GM13976 (cell line): ENCODE results near the gene PIK3CD.

Source experiments
- DNase-seq: peaks from one replicate; pipeline ENCODE4 v3.0.0; 2012; ENCODE audit warnings: low spot score
- in situ Hi-C: fragments of 300-500 bp; cut with MboI; formaldehyde crosslinking; loops from one replicate; pipeline ENCODE4 v1.12.0; 2022; ENCODE audit warnings: low sequenced_read_pairs, mixed read lengths, inconsistent platforms; ENCODE audit not compliant: unreplicated experiment
- TF ChIP-seq, protein P1 (sequence below): IDR thresholded peaks from 2 replicates; pipeline ENCODE4 v1.5.1; 2012; ENCODE audit warnings: borderline replicate concordance, mild to moderate bottlenecking; ENCODE audit not compliant: insufficient read depth; ENCODE audit errors: extremely low read depth, missing control alignments, control extremely low read depth

PIK3CD gene

GRCh38 chr1:9714257-9714718 lies 62.8 kb downstream of the PIK3CD start:
- TF ChIP-seq, protein P1, sequence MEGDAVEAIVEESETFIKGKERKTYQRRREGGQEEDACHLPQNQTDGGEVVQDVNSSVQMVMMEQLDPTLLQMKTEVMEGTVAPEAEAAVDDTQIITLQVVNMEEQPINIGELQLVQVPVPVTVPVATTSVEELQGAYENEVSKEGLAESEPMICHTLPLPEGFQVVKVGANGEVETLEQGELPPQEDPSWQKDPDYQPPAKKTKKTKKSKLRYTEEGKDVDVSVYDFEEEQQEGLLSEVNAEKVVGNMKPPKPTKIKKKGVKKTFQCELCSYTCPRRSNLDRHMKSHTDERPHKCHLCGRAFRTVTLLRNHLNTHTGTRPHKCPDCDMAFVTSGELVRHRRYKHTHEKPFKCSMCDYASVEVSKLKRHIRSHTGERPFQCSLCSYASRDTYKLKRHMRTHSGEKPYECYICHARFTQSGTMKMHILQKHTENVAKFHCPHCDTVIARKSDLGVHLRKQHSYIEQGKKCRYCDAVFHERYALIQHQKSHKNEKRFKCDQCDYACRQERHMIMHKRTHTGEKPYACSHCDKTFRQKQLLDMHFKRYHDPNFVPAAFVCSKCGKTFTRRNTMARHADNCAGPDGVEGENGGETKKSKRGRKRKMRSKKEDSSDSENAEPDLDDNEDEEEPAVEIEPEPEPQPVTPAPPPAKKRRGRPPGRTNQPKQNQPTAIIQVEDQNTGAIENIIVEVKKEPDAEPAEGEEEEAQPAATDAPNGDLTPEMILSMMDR: no peak
- DNase-seq: no peak
- in situ Hi-C loops: no loop called here

GRCh38 chr1:9715536-9716226 lies 64.2 kb downstream of the PIK3CD start:
- no peak for DNase-seq
- TF ChIP-seq, protein P1: no peak
- in situ Hi-C loops: no loop called here

DNA sequence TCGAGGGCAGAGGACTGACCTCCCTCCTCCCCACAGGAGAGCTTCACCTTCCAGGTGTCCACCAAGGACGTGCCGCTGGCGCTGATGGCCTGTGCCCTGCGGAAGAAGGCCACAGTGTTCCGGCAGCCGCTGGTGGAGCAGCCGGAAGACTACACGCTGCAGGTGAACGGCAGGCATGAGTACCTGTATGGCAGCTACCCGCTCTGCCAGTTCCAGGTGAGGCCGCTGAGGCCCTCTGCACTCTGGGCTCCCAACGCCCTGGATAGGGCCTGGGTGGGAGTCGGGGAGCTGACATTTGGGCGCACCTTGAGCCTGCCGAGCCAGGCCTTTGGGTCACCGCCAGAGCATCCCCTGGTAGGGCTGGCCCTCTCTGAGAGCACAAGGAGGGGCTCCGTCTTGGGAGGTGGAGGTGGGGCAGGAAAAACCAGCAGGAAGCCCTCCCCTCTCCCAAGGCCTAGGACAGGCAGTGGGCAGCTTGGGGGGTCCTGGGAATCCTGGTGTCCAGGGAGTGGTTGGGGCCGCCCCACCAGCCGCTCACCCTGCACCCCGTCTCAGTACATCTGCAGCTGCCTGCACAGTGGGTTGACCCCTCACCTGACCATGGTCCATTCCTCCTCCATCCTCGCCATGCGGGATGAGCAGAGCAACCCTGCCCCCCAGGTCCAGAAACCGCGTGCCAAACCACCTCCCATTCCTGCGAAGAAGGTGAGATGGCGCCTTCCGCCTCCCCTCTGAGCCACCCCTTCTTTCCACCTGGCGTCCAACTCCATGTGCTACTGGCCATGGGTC lies 65.1 kb downstream of the PIK3CD start:
- no peak for DNase-seq
- TF ChIP-seq, protein P1: no peak
- in situ Hi-C loops: no loop called here

DNA sequence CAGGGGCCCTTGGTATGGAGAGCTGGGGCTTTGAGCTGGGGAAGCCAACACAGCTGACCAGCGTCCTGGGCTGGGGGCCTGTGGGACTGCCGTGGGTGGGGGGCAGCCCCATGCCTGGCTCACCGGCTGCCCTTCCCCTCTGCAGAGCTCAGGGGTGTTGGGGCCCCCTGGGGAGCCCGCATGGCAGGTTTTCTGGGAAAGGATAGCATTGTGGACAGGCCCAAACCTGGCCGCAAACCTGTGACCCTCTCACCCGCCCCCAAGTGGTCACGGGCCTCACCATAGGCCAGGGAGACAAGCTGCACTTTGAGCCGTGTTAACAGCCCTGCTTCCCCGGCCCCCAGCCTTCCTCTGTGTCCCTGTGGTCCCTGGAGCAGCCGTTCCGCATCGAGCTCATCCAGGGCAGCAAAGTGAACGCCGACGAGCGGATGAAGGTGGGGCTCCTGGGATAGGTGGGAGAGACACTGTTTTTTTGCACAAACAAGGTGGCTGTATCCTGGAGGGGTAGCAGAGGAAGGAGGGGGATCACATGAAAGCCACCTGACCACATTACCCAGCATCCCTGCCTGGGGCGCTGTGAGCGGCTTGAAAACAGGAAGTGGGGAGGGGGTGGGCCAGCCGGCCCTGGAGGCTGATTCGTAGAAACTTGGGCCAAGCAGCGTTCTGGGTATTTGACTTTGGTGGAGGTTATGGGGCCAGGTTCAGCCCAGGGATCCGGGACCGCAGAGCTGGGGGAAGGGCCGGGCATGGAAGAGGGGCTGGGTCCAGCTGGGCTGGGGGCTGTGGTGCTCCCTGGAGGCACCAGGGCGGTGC lies 65.9 kb downstream of the PIK3CD start:
- in situ Hi-C loops: no loop called here
- TF ChIP-seq, protein P1: no peak
- peak; percentile 92 for DNase-seq

- in situ Hi-C loops: no loop called here
- TF ChIP-seq, protein P1: no peak
- no peak for DNase-seq
These were observed 66.6 kb downstream of the PIK3CD start for GRCh38 chr1:9718006-9718680.
